GM18861 (cell line): ENCODE data around the gene SEPTIN2.
"Not testable (repeated sequence)": the region's sequence is repeated elsewhere in the genome, so short reads cannot be mapped to it uniquely, and the experiment has no call there.

ENCODE experiments used
- ATAC-seq: cut with Tn5 transposase; IDR thresholded peaks from one replicate; pipeline ENCODE4 v1.9.1; 2021; ENCODE audit not compliant: unreplicated experiment

Gene SEPTIN2

DNA sequence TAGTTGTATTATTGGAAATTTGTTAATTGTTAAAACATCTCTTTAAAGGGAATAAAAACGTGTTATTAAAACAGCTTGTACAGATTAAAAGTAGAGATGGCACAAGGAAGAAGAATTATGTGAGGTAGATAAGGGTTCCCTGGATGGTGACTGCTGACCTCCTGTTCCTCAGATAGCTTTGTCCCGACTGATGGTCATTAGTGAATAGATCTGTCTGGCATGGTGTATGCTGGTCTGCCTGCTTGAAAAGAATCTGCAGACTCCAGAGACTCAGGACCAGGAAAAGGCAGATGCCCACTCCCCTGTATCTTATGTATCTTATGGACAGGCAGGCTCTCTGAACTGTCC is 34.8 kb downstream of the SEPTIN2 start:
- ATAC-seq: no peak

- ATAC-seq: no peak
Measured at GRCh38 chr2:241350878-241351639, 35.3 kb downstream of the SEPTIN2 start.

- no peak for ATAC-seq
Measured at GRCh38 chr2:241351640-241352031, 35.9 kb downstream of the SEPTIN2 start.

GRCh38 chr2:241352227-241352626 is 36.5 kb downstream of the SEPTIN2 start:
- no peak for ATAC-seq

DNA sequence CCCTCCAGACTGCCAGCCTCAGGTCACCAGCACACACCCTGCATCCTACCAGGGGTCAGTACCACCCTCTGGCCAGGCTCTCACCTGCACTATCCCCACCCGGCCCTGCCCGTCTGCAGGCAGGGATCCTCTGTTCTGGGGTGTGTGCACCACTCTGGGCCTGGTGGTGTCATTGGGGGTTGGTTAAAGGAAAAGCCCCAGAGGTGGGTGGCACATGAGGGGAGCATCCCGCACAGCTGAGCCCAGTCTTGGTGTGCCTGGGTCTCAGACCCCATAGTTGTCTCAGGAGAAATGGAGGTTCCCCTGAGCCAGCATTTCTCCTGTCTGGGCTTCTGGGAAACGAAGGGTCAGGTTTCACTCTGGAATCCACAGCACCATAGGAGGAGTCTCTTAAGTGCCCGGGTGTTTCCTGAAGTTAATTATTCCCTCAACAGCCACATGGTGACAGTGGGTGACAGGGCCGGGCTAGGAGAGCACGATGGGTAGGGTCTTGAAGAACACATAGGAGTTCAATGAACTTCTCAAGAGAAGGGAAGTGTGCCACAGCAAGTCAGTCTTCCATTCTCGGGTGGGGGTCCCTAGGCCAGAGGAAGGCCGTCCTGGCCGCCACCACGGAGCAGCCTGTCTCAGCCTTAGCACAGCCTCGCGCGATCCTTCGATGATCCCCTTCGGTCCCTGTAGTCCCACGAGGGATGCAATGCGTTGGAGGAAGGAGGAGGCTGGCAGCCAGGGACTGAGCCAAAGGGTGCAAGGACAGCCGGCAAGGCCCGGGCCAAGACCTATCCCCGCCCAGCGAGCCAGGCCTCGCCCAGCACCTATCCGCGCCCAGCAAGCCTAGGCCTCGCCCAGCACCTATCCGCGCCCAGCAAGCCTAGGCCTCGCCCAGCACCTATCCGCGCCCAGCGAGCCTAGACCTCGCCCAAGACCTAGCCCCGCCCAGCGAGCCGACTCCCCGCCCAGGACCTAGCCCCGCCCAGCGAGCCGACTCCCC is 39.2 kb downstream of the SEPTIN2 start:
- ATAC-seq: no peak

DNA sequence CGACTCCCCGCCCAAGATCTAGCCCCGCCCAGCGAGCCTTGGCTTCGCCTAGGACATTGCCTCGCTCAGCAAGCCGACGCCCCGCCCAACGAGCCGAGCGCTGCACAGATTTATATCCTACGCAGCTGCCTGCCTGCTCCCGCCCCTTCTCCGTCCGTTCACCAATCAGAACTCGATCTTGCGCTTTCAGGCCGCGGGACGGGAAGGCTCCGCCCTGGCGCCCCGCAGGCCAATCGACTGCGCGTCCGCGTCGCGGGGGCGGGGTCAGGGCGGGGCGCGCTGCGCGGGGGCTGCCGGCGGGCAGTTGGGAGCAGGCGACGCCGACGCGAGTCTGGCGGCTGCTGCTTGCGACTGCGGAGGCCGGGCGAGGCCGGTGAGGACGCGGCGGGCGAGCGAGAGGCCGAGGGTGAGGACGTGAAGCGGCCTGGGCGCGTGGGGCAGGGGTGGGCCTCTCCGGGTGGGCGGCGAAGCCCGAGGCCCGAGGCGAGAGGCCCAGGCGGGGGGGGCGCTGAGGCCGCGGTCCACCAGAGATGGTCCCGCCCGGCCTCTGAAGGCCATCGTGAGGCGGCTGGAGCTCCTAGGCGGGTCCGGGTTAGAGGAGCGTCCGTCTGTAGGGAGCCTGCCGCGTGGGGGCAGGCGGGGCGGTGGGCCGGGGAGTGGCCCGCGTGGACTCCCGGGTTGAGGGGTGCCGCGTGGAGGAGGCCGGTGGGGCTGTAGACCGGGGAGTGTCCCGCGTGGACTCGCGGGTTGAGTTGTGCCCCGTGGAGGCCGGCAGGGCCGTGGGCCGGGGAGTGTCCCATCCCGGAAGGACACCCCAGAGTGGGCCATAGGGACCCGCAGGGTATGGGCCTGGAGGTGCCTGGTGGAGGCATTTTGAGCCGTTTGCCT is 40.5 kb downstream of the SEPTIN2 start, which contains the start of gene FARP2:
Gene FARP2, plus strand, starts transcription at position 303 of the 888 bp plus-strand sequence. CDS start 16,823 bp downstream, outside the sequence.
- peak; percentile 67 for ATAC-seq

GRCh38 chr2:241356871-241357260 is 41.1 kb downstream of the SEPTIN2 start:
- ATAC-seq: no peak

DNA sequence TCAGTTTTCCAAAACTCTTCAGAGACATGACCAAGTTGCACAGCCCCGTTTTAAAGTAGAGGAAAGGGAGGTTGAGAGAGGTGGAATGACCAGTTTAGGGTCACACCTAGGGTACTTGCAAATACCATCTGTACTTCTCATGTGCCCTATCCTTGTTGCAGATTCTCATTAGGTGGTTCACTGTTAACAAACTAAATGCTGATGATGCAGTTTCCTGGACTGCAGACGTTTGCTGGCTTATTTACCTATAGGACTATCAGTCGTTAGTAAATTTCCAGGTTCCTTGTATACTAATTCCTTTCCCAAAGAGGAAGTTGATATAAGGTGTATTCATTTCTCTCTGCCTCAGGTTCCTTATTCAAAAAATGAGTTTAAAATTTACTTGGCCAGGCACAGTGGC is 41.8 kb downstream of the SEPTIN2 start:
- no peak for ATAC-seq

DNA sequence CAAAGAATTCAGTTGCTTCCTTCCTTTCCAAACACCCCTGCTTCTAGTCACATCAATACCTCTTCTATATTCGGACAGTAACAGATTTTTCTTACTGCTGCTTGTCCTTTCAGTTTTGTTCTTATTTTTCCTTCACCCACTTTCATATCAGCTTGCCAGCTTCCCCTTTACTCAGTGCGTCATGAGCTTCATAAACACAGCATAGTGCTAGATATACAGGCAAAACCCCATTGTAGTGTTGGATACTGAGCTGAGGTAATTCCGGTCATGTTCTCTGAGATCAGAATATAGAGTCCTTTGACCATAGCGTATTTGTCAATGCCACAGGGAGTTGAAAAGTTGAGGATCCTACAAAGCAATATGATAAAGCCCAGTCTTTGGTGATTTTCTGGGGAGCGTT is 42.7 kb downstream of the SEPTIN2 start:
- peak; percentile 46 for ATAC-seq

- no peak for ATAC-seq
Measured at GRCh38 chr2:241359481-241360045, 43.8 kb downstream of the SEPTIN2 start.

DNA sequence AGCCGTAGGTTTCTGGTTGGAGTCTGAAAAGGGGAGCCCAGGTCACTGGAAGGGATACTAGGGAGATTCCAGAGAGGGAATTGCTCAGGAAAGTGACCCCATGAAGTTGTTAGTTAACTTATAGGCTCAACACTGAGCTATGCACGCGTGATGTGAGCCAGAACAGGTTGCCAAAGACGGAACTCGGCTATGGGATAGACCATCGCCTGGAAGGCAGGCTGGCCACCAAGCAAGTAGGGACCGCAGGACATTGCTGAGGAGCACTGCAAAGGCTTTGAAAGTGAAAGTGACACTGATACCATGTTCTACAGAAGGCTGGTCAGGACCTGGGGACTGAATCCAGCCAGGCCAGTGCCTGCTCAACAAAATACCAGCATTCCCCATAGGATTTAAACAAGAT is 47.7 kb downstream of the SEPTIN2 start:
- no peak for ATAC-seq

- no peak for ATAC-seq
Measured at GRCh38 chr2:241364781-241365180, 49.1 kb downstream of the SEPTIN2 start.

- ATAC-seq: no peak
Measured at GRCh38 chr2:241366678-241367077, 51.0 kb downstream of the SEPTIN2 start.

- no peak for ATAC-seq
Measured at GRCh38 chr2:241368643-241369042, 52.9 kb downstream of the SEPTIN2 start.

- no peak for ATAC-seq
Measured at GRCh38 chr2:241372361-241372992, 56.8 kb downstream of the SEPTIN2 start.

GRCh38 chr2:241373446-241373845 is 57.7 kb downstream of the SEPTIN2 start:
- ATAC-seq: no peak

DNA sequence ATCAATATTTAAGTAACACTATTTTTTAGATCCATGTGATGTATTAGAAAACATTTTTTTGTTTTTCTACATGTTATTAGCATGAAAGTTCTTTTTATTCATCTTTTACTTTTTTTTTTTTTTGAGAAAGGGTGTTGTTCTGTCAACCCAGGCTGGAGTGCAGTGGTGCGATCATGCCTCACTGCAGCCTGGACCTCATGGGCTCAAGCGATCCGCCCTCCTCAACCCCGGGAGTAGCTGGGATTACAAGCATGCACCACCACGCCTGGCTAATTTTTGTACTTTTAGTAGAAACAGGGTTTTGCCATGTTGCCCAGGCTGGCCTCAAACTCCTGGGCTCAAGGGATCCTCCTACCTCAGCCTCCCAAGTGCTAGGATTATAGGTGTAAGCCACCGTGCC is 58.2 kb downstream of the SEPTIN2 start:
- ATAC-seq: not testable (repeated sequence)

DNA sequence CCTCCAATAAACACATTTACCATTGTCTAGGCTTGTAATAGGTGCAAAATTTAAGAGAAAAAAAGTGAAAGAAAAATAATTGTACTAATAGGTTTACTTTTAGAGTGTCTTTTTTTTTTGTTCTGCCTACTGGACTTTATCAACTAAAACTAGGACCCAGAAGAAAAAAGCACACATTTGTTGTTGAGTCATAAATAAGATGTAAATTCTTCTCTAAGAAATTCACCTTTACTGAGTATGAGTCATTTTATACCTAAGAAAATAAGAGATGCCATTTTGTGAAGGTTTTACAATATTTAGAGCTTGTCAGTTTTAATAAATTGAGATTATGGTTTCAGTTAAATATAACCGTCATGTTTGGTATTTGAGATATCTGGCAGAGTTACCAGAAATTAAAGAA is 59.6 kb downstream of the SEPTIN2 start:
- no peak for ATAC-seq

DNA sequence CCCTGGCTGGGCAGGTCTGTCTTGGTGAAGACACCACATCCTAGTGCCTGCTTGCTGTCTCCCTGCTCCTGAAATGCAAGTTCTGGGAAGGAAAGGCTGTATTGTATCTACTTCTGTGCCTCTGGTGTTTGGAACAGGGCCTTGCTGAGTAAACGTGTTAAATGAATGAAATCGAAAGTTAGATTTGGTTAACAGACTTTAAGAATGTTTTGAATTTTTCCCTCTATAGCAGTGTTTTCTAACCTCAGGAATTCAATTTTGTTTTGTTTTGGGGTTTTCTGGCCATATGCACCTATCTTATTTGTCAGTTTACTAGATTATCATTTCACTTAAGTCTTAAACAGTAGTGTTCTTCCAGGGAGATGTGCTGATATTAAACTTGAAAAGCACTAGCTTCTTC is 61.1 kb downstream of the SEPTIN2 start:
- no peak for ATAC-seq

DNA sequence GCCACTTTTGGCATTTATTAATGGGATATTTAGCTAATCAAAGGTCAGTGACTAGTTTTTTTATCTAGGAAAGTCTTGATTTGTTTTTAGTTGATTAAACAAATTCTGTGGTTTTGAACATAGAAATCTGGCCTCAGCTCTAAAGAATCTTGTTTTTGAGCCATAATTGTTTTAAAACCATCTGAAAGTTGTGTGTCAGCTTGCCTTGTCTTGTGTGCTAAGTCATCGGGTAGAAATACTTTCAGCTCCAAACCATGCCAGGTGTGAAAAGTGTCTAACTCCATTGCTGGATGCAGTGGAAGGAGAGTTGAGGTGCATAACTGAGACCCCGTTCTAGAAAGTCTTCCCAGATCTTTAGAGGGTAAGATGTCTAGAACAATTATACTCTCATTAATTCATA is 63.1 kb downstream of the SEPTIN2 start:
- no peak for ATAC-seq
